Measurements from ENCODE around the gene XRCC3.

- TF ChIP-seq ZNF274 (IDR thresholded peaks at IDR 0.05; ENCODE audit: insufficient read depth, insufficient read length) (no peak), MYC (IDR thresholded peaks at IDR 0.05; ENCODE audit: insufficient read depth, insufficient read length, insufficient replicate concordance, low read length, severe bottlenecking) (no peak), EZH2 (IDR thresholded peaks at IDR 0.05; ENCODE audit: borderline replicate concordance, control insufficient read depth, low read depth, low read length) (no peak), MAX (IDR thresholded peaks at IDR 0.05; ENCODE audit: low read depth, low read length) (no peak), YY1 (IDR thresholded peaks at IDR 0.05; ENCODE audit: low read depth, low read length) (no peak), MXI1 (IDR thresholded peaks at IDR 0.05; ENCODE audit: low read depth, low read length) (no peak), POLR2A (IDR thresholded peaks at IDR 0.05; ENCODE audit: low read depth, low read length) (0 out of 2 replicates have a peak, but pooled peaks have one; percentile 28), RBBP5 (conservative IDR thresholded peaks at IDR 0.05) (no peak), TCF7 (IDR thresholded peaks at IDR 0.05; ENCODE audit: borderline replicate concordance) (no peak), CHD2 (IDR thresholded peaks at IDR 0.05; ENCODE audit: borderline replicate concordance, low read depth, low read length) (no peak), POLR2AphosphoS5 (IDR thresholded peaks at IDR 0.05; ENCODE audit: low read length) (no peak)
- TF ChIP-seq, protein P1, sequence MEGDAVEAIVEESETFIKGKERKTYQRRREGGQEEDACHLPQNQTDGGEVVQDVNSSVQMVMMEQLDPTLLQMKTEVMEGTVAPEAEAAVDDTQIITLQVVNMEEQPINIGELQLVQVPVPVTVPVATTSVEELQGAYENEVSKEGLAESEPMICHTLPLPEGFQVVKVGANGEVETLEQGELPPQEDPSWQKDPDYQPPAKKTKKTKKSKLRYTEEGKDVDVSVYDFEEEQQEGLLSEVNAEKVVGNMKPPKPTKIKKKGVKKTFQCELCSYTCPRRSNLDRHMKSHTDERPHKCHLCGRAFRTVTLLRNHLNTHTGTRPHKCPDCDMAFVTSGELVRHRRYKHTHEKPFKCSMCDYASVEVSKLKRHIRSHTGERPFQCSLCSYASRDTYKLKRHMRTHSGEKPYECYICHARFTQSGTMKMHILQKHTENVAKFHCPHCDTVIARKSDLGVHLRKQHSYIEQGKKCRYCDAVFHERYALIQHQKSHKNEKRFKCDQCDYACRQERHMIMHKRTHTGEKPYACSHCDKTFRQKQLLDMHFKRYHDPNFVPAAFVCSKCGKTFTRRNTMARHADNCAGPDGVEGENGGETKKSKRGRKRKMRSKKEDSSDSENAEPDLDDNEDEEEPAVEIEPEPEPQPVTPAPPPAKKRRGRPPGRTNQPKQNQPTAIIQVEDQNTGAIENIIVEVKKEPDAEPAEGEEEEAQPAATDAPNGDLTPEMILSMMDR (IDR thresholded peaks at IDR 0.05 in 2 of 3, conservative IDR thresholded peaks at IDR 0.05 in 1 of 3; ENCODE audit: control insufficient read depth in 2 of 3, extremely low read depth in 1 of 3, insufficient read depth in 1 of 3, low read depth in 3 of 3, low read length in 3 of 3), result no peak
- TF ChIP-seq, protein P2, sequence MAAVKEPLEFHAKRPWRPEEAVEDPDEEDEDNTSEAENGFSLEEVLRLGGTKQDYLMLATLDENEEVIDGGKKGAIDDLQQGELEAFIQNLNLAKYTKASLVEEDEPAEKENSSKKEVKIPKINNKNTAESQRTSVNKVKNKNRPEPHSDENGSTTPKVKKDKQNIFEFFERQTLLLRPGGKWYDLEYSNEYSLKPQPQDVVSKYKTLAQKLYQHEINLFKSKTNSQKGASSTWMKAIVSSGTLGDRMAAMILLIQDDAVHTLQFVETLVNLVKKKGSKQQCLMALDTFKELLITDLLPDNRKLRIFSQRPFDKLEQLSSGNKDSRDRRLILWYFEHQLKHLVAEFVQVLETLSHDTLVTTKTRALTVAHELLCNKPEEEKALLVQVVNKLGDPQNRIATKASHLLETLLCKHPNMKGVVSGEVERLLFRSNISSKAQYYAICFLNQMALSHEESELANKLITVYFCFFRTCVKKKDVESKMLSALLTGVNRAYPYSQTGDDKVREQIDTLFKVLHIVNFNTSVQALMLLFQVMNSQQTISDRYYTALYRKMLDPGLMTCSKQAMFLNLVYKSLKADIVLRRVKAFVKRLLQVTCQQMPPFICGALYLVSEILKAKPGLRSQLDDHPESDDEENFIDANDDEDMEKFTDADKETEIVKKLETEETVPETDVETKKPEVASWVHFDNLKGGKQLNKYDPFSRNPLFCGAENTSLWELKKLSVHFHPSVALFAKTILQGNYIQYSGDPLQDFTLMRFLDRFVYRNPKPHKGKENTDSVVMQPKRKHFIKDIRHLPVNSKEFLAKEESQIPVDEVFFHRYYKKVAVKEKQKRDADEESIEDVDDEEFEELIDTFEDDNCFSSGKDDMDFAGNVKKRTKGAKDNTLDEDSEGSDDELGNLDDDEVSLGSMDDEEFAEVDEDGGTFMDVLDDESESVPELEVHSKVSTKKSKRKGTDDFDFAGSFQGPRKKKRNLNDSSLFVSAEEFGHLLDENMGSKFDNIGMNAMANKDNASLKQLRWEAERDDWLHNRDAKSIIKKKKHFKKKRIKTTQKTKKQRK (IDR thresholded peaks at IDR 0.05; ENCODE audit: low read depth, low read length), result no peak
Measured at GRCh38 chr14:103697603-103698379, 17.5 kb downstream of the XRCC3 start.
